HepG2 (cell line): ENCODE results near the gene UBP1. TPM values are rescaled to one million over a fixed set of nuclear protein-coding genes. Genes with fewer than 3 reads are reported as not detected.

Experiments used
- ATAC-seq: fragments of 200-7000 bp; cut with Tn5 transposase; 3 replicates; pipeline ENCODE4 v1.9.1; 2020; ENCODE audit warnings: mild to moderate bottlenecking, moderate library complexity
- BruUV-seq: library from RNA; stranded (reverse); fragments of 400-500 nt; replicated peaks from 2 replicates; lab custom pipeline; 2021; lab: Mats Ljungman, UMichigan
- CTCF ChIA-PET: fragments of 300-600 bp; formaldehyde crosslinking; extraction: SDS; loops from one replicate; lab custom pipeline; 2021; ENCODE audit warnings: low total read pairs, inconsistent platforms, low intra/inter-chr PET ratio; lab: Yijun Ruan, JAX
- POLR2A ChIA-PET: fragments of 350-600 bp; sonication (Branson Sonifier 250); formaldehyde crosslinking; loops from one replicate; lab custom pipeline; 2020; ENCODE audit warnings: antibody characterized with exemption, inconsistent platforms; lab: Yijun Ruan, JAX
- DNase-seq: peaks from one replicate; pipeline ENCODE4 v3.0.0-alpha.2; 2015; ENCODE audit warnings: low spot score
- FAIRE-seq: peaks from 3 replicates; lab custom pipeline; 2011; peaks lifted over from hg19 to GRCh38; lab: Jason Lieb, UNC
- H2AFZ ChIP-seq: one replicate; pipeline ENCODE4 v1.6.1; 2011; ENCODE audit warnings: low read length, inconsistent platforms
- H3K27ac ChIP-seq: fragments of 300-600 bp; 3 replicates; pipeline ENCODE4 v1.8.0; 2011; ENCODE audit warnings: mixed run types, mild to moderate bottlenecking, mixed read lengths, low read length, inconsistent platforms; ENCODE audit not compliant: insufficient read depth; ENCODE audit errors: extremely low read length
- H3K27me3 ChIP-seq, 2 experiments: fragments of 200-600 bp in 1 of 2; 2 replicates in 1 of 2; 3 replicates in 1 of 2; pipeline versions ENCODE4 v1.6.0 to v1.8.0; 2011; ENCODE audit warnings: low read length in 2 of 2, mild to moderate bottlenecking in 2 of 2, moderate library complexity in 2 of 2, inconsistent platforms in 1 of 2; ENCODE audit not compliant: insufficient read depth in 2 of 2, control insufficient read depth in 1 of 2
- H3K36me3 ChIP-seq, 2 experiments: fragments of 200-600 bp in 1 of 2; replicated peaks in 1 of 2; 2 replicates in 1 of 2; 3 replicates in 1 of 2; pipeline versions ENCODE4 v1.5.1 to v1.8.0; 2011; ENCODE audit warnings: low read length in 2 of 2, inconsistent platforms in 1 of 2; ENCODE audit not compliant: insufficient read depth in 2 of 2, control insufficient read depth in 1 of 2
- H3K4me1 ChIP-seq: 2 replicates; pipeline ENCODE4 v1.5.1; 2012; ENCODE audit warnings: low read length, inconsistent platforms; ENCODE audit not compliant: insufficient read depth
- H3K4me2 ChIP-seq: 2 replicates; pipeline ENCODE4 v1.6.0; 2011; ENCODE audit warnings: low read depth, low read length, inconsistent platforms
- H3K4me3 ChIP-seq, 3 experiments: fragments of 200-600 bp in 1 of 3; sonication (generic), shearing (Covaris generic) in 1 of 3; replicated peaks in 1 of 3; 2 replicates each; pipeline ENCODE4 v1.5.1; 2011 to 2016; ENCODE audit warnings: low read length in 3 of 3, inconsistent platforms in 2 of 3, low read depth in 2 of 3, mild to moderate bottlenecking in 2 of 3, control low read depth in 1 of 3, mixed read lengths in 1 of 3; ENCODE audit not compliant: insufficient read depth in 1 of 3
- H3K79me2 ChIP-seq: one replicate; pipeline ENCODE4 v1.6.1; 2011; ENCODE audit warnings: low read length, inconsistent platforms; ENCODE audit not compliant: insufficient read depth
- H3K9ac ChIP-seq: 2 replicates; pipeline ENCODE4 v1.6.0; 2011; ENCODE audit warnings: mild to moderate bottlenecking, low read depth, low read length, inconsistent platforms; ENCODE audit not compliant: insufficient read depth
- H3K9me3 ChIP-seq: 2 replicates; pipeline ENCODE4 v1.5.1; 2012; ENCODE audit warnings: mild to moderate bottlenecking, low read length
- H4K20me1 ChIP-seq: 2 replicates; pipeline ENCODE4 v1.6.0; 2011; ENCODE audit warnings: inconsistent platforms, mild to moderate bottlenecking, low read length, moderate library complexity; ENCODE audit not compliant: insufficient read depth
- CBFB ChIP-seq: sonication (generic); formaldehyde crosslinking; IDR thresholded peaks from 2 replicates; pipeline ENCODE4 v1.4.0; 2020; ENCODE audit warnings: missing genetic modification reagents
- HNRNPH1 ChIP-seq: fragments of 200-400 bp; formaldehyde crosslinking; optimal IDR thresholded peaks from 2 replicates; pipeline ENCODE3; 2017; ENCODE audit warnings: mild to moderate bottlenecking, low read depth, low read length
- MBD4 ChIP-seq: IDR thresholded peaks from 2 replicates; pipeline ENCODE4 v1.6.1; 2012; ENCODE audit warnings: low read length, inconsistent platforms, borderline replicate concordance
- ZBTB7B ChIP-seq: sonication (generic); formaldehyde crosslinking; IDR thresholded peaks from 2 replicates; pipeline ENCODE4 v1.4.0; 2020; ENCODE audit warnings: missing genetic modification reagents
- ZNF292 ChIP-seq: sonication (generic); formaldehyde crosslinking; IDR thresholded peaks from 2 replicates; pipeline ENCODE4 v1.8.1; 2022; ENCODE audit warnings: mild to moderate bottlenecking, low read depth, missing genetic modification reagents, borderline replicate concordance
- ZNF335 ChIP-seq: sonication (generic); formaldehyde crosslinking; IDR thresholded peaks from 2 replicates; pipeline ENCODE4 v1.4.0; 2020; ENCODE audit warnings: missing genetic modification reagents
- ZNF616 ChIP-seq: sonication (generic); formaldehyde crosslinking; IDR thresholded peaks from 2 replicates; pipeline ENCODE4 v1.5.0; 2020; ENCODE audit warnings: low read depth, mild to moderate bottlenecking, missing genetic modification reagents
- ZNF780A ChIP-seq: sonication (generic); formaldehyde crosslinking; IDR thresholded peaks from 2 replicates; pipeline ENCODE4 v1.8.0; 2022; ENCODE audit warnings: mild to moderate bottlenecking, missing genetic modification reagents, moderate library complexity
- WGBS: methylation state at CpG from one replicate; pipeline ENCODE4 v1.1.6; 2017; ENCODE audit warnings: low lambda C conversion rate; 5-methylcytosine and 5-hydroxymethylcytosine counted together
- in situ Hi-C: cut with HindIII; loops from 2 replicates; pipeline ENCODE4 v1.10.0; 2017; ENCODE audit warnings: low pct_unique_long_range_greater_than_20kb; ENCODE audit not compliant: extremely low pct_ligation_motif_present
- intact Hi-C: fragments of 100-400 bp; cut with micrococcal nuclease; formaldehyde crosslinking; loops from one replicate; pipeline ENCODE4 v1.10.0; 2022; ENCODE audit not compliant: unreplicated experiment
- polyA plus RNA-seq, 8 experiments: library from polyadenylated mRNA; depleted of rRNA in 3 of 8; stranded (reverse) in 7 of 8; unstranded in 1 of 8; fragments of >200 nt; fragmentation: Illumina TruSeq in 4 of 8; extraction: Trizol in 4 of 8; gene quantifications; 2 replicates each; pipeline versions ENCODE4 v1.2.1 to v1.2.3, GENCODE V29; 2011 to 2016; ENCODE audit warnings: low read depth in 4 of 8, missing spikeins in 1 of 8, mixed read lengths in 1 of 8; ENCODE audit not compliant: insufficient read depth in 1 of 8
- total RNA-seq, 5 experiments: library from RNA; depleted of rRNA; stranded (reverse); fragments of >200 nt; fragmentation: Illumina TruSeq; extraction: Trizol; gene quantifications; 2 replicates each; pipeline ENCODE4 v1.2.3, GENCODE V29; 2016; ENCODE audit warnings: low read depth in 1 of 5
- TF ChIP-seq, protein P1 (sequence below), 2 experiments: IDR thresholded peaks; 2 replicates each; pipeline ENCODE4 v1.6.1; 2011 to 2012; ENCODE audit warnings: low read length in 2 of 2, borderline replicate concordance in 1 of 2, low read depth in 1 of 2, mild to moderate bottlenecking in 1 of 2, moderate library complexity in 1 of 2
- TF ChIP-seq, protein P2 (sequence below): sonication (generic); formaldehyde crosslinking; IDR thresholded peaks from 2 replicates; pipeline ENCODE4 v1.5.0; 2020; ENCODE audit warnings: missing genetic modification reagents
- TF ChIP-seq, protein P3 (sequence below): sonication (generic); formaldehyde crosslinking; IDR thresholded peaks from 2 replicates; pipeline ENCODE4 v1.9.0; 2021; ENCODE audit warnings: missing genetic modification reagents, borderline replicate concordance

UBP1 gene
- total and polyA plus RNA-seq, 2 of the 13 experiments (the other 11 are each of a cell fraction or from before 2014, with no cell fraction given), result 48.3 to 79.9 TPM

DNA sequence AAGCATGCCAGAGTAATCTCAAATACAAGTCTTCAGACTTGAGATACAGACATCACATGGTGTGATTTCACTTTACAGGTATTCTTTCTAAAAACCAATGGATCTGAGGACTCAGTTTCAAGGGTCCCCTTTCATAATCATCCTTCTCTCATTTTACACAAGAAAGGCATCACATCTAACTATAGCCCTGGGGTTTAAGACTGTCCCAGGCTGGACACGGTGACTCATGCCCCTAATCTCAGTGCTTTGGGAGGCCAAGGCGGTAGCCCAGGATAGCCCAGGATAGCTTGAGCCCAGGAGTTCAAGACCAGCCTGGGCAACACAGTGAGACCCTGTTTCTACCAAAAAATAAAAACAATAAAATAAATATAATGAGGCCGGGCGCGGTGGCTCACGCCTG is 36.4 kb downstream of the UBP1 start:
- ChIA-PET CTCF (no interaction called here), POLR2A (no interaction called here)
- intact Hi-C loops (no loop called here), in situ Hi-C loops (no loop called here)
- no peaks in the 10 kb centered on the region for H3K9me3 ChIP-seq
- no peak overlapping the region for H2AFZ ChIP-seq
- H3K4me3 ChIP-seq, result no peak overlapping the region
- H3K4me2 ChIP-seq, result no peak overlapping the region
- H3K4me1 ChIP-seq, result no peaks in the 10 kb centered on the region
- H3K27me3 ChIP-seq, result no peaks in the 10 kb centered on the region
- ATAC-seq (no peak), FAIRE-seq (no peak), DNase-seq (no peak)
- H3K27ac ChIP-seq, result no peak overlapping the region
- 99% methylated on average over 6 of the region's 6 CpGs for WGBS
- no peaks in the 10 kb centered on the region for H3K79me2 ChIP-seq
- TF ChIP-seq CBFB (CRISPR knock-in tag) (no peak), ZNF616 (CRISPR knock-in tag) (no peak), ZBTB7B (no peak), MBD4 (no peak), ZNF780A (CRISPR knock-in tag) (no peak), ZNF292 (CRISPR knock-in tag) (no peak), HNRNPH1 (no peak), ZNF335 (CRISPR knock-in tag) (no peak)
- TF ChIP-seq, protein P1, sequence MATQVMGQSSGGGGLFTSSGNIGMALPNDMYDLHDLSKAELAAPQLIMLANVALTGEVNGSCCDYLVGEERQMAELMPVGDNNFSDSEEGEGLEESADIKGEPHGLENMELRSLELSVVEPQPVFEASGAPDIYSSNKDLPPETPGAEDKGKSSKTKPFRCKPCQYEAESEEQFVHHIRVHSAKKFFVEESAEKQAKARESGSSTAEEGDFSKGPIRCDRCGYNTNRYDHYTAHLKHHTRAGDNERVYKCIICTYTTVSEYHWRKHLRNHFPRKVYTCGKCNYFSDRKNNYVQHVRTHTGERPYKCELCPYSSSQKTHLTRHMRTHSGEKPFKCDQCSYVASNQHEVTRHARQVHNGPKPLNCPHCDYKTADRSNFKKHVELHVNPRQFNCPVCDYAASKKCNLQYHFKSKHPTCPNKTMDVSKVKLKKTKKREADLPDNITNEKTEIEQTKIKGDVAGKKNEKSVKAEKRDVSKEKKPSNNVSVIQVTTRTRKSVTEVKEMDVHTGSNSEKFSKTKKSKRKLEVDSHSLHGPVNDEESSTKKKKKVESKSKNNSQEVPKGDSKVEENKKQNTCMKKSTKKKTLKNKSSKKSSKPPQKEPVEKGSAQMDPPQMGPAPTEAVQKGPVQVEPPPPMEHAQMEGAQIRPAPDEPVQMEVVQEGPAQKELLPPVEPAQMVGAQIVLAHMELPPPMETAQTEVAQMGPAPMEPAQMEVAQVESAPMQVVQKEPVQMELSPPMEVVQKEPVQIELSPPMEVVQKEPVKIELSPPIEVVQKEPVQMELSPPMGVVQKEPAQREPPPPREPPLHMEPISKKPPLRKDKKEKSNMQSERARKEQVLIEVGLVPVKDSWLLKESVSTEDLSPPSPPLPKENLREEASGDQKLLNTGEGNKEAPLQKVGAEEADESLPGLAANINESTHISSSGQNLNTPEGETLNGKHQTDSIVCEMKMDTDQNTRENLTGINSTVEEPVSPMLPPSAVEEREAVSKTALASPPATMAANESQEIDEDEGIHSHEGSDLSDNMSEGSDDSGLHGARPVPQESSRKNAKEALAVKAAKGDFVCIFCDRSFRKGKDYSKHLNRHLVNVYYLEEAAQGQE (IDR thresholded peaks at IDR 0.05; ENCODE audit: borderline replicate concordance in 1 of 2, low read depth in 1 of 2, low read length in 2 of 2), result no peak
- TF ChIP-seq, protein P2, sequence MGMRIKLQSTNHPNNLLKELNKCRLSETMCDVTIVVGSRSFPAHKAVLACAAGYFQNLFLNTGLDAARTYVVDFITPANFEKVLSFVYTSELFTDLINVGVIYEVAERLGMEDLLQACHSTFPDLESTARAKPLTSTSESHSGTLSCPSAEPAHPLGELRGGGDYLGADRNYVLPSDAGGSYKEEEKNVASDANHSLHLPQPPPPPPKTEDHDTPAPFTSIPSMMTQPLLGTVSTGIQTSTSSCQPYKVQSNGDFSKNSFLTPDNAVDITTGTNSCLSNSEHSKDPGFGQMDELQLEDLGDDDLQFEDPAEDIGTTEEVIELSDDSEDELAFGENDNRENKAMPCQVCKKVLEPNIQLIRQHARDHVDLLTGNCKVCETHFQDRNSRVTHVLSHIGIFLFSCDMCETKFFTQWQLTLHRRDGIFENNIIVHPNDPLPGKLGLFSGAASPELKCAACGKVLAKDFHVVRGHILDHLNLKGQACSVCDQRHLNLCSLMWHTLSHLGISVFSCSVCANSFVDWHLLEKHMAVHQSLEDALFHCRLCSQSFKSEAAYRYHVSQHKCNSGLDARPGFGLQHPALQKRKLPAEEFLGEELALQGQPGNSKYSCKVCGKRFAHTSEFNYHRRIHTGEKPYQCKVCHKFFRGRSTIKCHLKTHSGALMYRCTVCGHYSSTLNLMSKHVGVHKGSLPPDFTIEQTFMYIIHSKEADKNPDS, result no peak
- TF ChIP-seq, protein P3, sequence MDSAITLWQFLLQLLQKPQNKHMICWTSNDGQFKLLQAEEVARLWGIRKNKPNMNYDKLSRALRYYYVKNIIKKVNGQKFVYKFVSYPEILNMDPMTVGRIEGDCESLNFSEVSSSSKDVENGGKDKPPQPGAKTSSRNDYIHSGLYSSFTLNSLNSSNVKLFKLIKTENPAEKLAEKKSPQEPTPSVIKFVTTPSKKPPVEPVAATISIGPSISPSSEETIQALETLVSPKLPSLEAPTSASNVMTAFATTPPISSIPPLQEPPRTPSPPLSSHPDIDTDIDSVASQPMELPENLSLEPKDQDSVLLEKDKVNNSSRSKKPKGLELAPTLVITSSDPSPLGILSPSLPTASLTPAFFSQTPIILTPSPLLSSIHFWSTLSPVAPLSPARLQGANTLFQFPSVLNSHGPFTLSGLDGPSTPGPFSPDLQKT (CRISPR knock-in tag), result no peak
- no peak overlapping the region for H3K9ac ChIP-seq
- no peaks in the 10 kb centered on the region for H4K20me1 ChIP-seq
- no TSS peak for BruUV-seq
- H3K36me3 ChIP-seq, result peaks cover 17 to 87% of the 10 kb centered on the region in 2 experiments
